ENCODE measurements around the gene CAMK4.

DNA sequence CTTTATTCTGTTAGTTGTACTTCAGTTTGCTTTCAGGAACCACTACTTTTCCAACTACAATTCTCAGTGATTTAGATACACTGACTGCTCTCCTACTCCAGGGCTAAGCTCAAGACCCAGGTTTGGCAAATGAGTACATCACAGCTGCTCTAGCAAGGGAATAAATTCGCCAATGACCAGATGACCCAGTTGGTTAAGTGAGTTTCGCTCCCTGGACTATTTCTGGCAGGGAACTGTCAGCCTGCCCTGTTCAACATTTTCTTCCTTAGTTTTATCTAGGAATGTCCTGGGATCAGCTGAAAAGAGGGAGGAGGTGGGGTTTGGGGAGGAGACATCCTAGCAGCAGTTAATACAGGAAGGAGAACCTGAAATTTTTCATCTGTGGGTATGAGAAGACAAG, 294.6 kb downstream of the CAMK4 start:
- TF ChIP-seq, protein P1, sequence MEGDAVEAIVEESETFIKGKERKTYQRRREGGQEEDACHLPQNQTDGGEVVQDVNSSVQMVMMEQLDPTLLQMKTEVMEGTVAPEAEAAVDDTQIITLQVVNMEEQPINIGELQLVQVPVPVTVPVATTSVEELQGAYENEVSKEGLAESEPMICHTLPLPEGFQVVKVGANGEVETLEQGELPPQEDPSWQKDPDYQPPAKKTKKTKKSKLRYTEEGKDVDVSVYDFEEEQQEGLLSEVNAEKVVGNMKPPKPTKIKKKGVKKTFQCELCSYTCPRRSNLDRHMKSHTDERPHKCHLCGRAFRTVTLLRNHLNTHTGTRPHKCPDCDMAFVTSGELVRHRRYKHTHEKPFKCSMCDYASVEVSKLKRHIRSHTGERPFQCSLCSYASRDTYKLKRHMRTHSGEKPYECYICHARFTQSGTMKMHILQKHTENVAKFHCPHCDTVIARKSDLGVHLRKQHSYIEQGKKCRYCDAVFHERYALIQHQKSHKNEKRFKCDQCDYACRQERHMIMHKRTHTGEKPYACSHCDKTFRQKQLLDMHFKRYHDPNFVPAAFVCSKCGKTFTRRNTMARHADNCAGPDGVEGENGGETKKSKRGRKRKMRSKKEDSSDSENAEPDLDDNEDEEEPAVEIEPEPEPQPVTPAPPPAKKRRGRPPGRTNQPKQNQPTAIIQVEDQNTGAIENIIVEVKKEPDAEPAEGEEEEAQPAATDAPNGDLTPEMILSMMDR (IDR thresholded peaks at IDR 0.05; ENCODE audit: insufficient read depth, low read depth, low read length), result no peak
- no peak for TF ChIP-seq EZH2 (IDR thresholded peaks at IDR 0.05; ENCODE audit: insufficient read depth, low read length)
